ENCODE measurements around the gene PAM.

GRCh38 chr5:102932781-102933180 lies 177.7 kb downstream of the PAM start:
- TF ChIP-seq EZH2 (IDR thresholded peaks at IDR 0.05) (no peak), POLR2AphosphoS5 (IDR thresholded peaks at IDR 0.05; ENCODE audit: borderline replicate concordance, low read depth, low read length) (no peak)
